IMR-90 (cell line): Measurements from ENCODE around the gene MAP3K3. TPM values are rescaled to one million over a fixed set of nuclear protein-coding genes. Genes with fewer than 3 reads are reported as not detected.

ENCODE experiments used
- ATAC-seq: fragments of 200-7000 bp; cut with Tn5 transposase; 2 replicates; pipeline ENCODE4 v1.9.1; 2020; ENCODE audit warnings: low read depth, mild to moderate bottlenecking, moderate library complexity
- BruUV-seq: library from RNA; stranded (reverse); fragments of 400-500 nt; replicated peaks from 2 replicates; lab custom pipeline; 2021; lab: Mats Ljungman, UMichigan
- CTCF ChIA-PET: fragments of 300-600 bp; formaldehyde crosslinking; extraction: SDS; loops from one replicate; lab custom pipeline; 2021; ENCODE audit warnings: antibody characterized with exemption; lab: Yijun Ruan, JAX
- POLR2A ChIA-PET: fragments of 300-600 bp; sonication (Branson Sonifier 250); formaldehyde crosslinking; loops from one replicate; lab custom pipeline; 2022; ENCODE audit warnings: antibody characterized with exemption; ENCODE audit not compliant: unreplicated experiment; lab: Charles Lee
- DNase-seq: peaks from one replicate; pipeline ENCODE4 v3.0.0; 2013
- H2AFZ ChIP-seq: replicated peaks from 2 replicates; pipeline ENCODE3; 2013; ENCODE audit warnings: low read length, mild to moderate bottlenecking; ENCODE audit not compliant: poor library complexity
- H2AK5ac ChIP-seq: 2 replicates; pipeline ENCODE4 v1.6.1; 2013; ENCODE audit warnings: low read depth, low read length, inconsistent platforms
- H2AK9ac ChIP-seq: replicated peaks from 2 replicates; pipeline ENCODE3; 2013; ENCODE audit warnings: mild to moderate bottlenecking, low read depth, low read length, moderate library complexity; ENCODE audit not compliant: poor library complexity
- H2BK120ac ChIP-seq: 2 replicates; pipeline ENCODE4 v1.6.1; 2013; ENCODE audit warnings: low read depth, low read length, inconsistent platforms
- H2BK15ac ChIP-seq: 3 replicates; pipeline ENCODE4 v1.6.1; 2013; ENCODE audit warnings: low read depth, low read length, inconsistent platforms
- H2BK20ac ChIP-seq: 2 replicates; pipeline ENCODE4 v1.6.1; 2013; ENCODE audit warnings: low read depth, mild to moderate bottlenecking, inconsistent platforms, low read length, moderate library complexity
- H2BK5ac ChIP-seq: 2 replicates; pipeline ENCODE4 v1.6.1; 2013; ENCODE audit warnings: mild to moderate bottlenecking, low read depth, low read length, inconsistent platforms; ENCODE audit not compliant: poor library complexity, severe bottlenecking
- H3K14ac ChIP-seq: replicated peaks from 2 replicates; pipeline ENCODE4 v1.6.1; 2013; ENCODE audit warnings: low read depth, low read length, inconsistent platforms
- H3K18ac ChIP-seq: 2 replicates; pipeline ENCODE4 v1.6.1; 2013; ENCODE audit warnings: low read depth, low read length, control low read depth
- H3K23ac ChIP-seq: 2 replicates; pipeline ENCODE4 v1.6.1; 2013; ENCODE audit warnings: low read depth, low read length, inconsistent platforms
- H3K27ac ChIP-seq: 2 replicates; pipeline ENCODE4 v1.5.1; 2013; ENCODE audit warnings: mild to moderate bottlenecking, control low read depth, low read length; ENCODE audit not compliant: insufficient read depth
- H3K27me3 ChIP-seq: 2 replicates; pipeline ENCODE4 v1.6.1; 2013; ENCODE audit warnings: low read length; ENCODE audit not compliant: control insufficient read depth, insufficient read depth
- H3K36me3 ChIP-seq: 2 replicates; pipeline ENCODE4 v1.6.1; 2013; ENCODE audit warnings: low read length, mixed read lengths; ENCODE audit not compliant: control insufficient read depth, insufficient read depth
- H3K4ac ChIP-seq: 2 replicates; pipeline ENCODE4 v1.6.1; 2013; ENCODE audit warnings: low read depth, low read length, inconsistent platforms
- H3K4me1 ChIP-seq: 2 replicates; pipeline ENCODE4 v1.6.1; 2013; ENCODE audit warnings: low read length, mixed read lengths; ENCODE audit not compliant: control insufficient read depth, insufficient read depth
- H3K4me2 ChIP-seq: 2 replicates; pipeline ENCODE4 v1.6.1; 2013; ENCODE audit warnings: low read depth, mild to moderate bottlenecking, control low read depth, low read length, moderate library complexity
- H3K4me3 ChIP-seq: 2 replicates; pipeline ENCODE4 v1.5.1; 2013; ENCODE audit warnings: low read depth, mild to moderate bottlenecking, control low read depth, low read length, moderate library complexity; ENCODE audit not compliant: insufficient read depth
- H3K56ac ChIP-seq: 2 replicates; pipeline ENCODE4 v1.6.1; 2013; ENCODE audit warnings: low read length, inconsistent platforms; ENCODE audit not compliant: insufficient read depth; ENCODE audit errors: extremely low read depth
- H3K79me1 ChIP-seq, 2 experiments: 2 replicates each; pipeline ENCODE4 v1.6.1; 2013; ENCODE audit warnings: low read length in 2 of 2, inconsistent platforms in 1 of 2, low read depth in 1 of 2
- H3K9ac ChIP-seq: 2 replicates; pipeline ENCODE4 v1.6.1; 2013; ENCODE audit warnings: low read depth, low read length, control low read depth
- H3K9me1 ChIP-seq: 2 replicates; pipeline ENCODE4 v1.6.1; 2013; ENCODE audit warnings: low read length, inconsistent platforms; ENCODE audit not compliant: insufficient read depth
- H3K9me3 ChIP-seq: 2 replicates; pipeline ENCODE4 v1.6.1; 2013; ENCODE audit warnings: low read length; ENCODE audit not compliant: control insufficient read depth, insufficient read depth
- H4K20me1 ChIP-seq: 2 replicates; pipeline ENCODE4 v1.6.1; 2013; ENCODE audit warnings: low read length, inconsistent platforms; ENCODE audit not compliant: insufficient read depth
- H4K5ac ChIP-seq: 2 replicates; pipeline ENCODE4 v1.6.1; 2013; ENCODE audit warnings: mild to moderate bottlenecking, low read depth, low read length, control low read depth
- H4K8ac ChIP-seq, 2 experiments: 2 replicates each; pipeline ENCODE4 v1.6.1; 2013; ENCODE audit warnings: low read depth in 2 of 2, low read length in 2 of 2, control low read depth in 1 of 2, inconsistent platforms in 1 of 2
- H4K91ac ChIP-seq: 2 replicates; pipeline ENCODE4 v1.6.1; 2013; ENCODE audit warnings: low read depth, low read length, inconsistent platforms; ENCODE audit not compliant: insufficient read depth
- BHLHE40 ChIP-seq: fragments of 150-350 bp; IDR thresholded peaks from 2 replicates; pipeline ENCODE4 v1.6.1; 2016; ENCODE audit warnings: mild to moderate bottlenecking, low read depth, low read length
- CHD1 ChIP-seq: IDR thresholded peaks from 2 replicates; pipeline ENCODE4 v1.6.1; 2012; ENCODE audit warnings: low read depth, low read length, improper control_type of control experiment
- NFE2L2 ChIP-seq: fragments of 150-350 bp; IDR thresholded peaks from 2 replicates; pipeline ENCODE4 v1.6.1; 2016; ENCODE audit warnings: low read depth, mild to moderate bottlenecking, low read length
- RAD21 ChIP-seq: IDR thresholded peaks from 2 replicates; pipeline ENCODE4 v1.6.1; 2012; ENCODE audit warnings: low read length, improper control_type of control experiment
- WGBS, 2 experiments: methylation state at CpG; one replicate each; pipeline versions ENCODE4 v1.1.5 to v1.1.7; 2013; ENCODE audit warnings: missing lambda C conversion rate in 2 of 2; ENCODE audit not compliant: insufficient read length in 1 of 2; ENCODE audit errors: extremely low coverage in 2 of 2; 5-methylcytosine and 5-hydroxymethylcytosine counted together
- dilution Hi-C: fragments of 300-500 bp; cut with HindIII; formaldehyde crosslinking; loops from one replicate; pipeline ENCODE4 v1.14.3; 2018; ENCODE audit warnings: low sequenced_read_pairs; ENCODE audit not compliant: unreplicated experiment
- in situ Hi-C: fragments of 300-500 bp; cut with MboI; formaldehyde crosslinking; loops from 3 replicates; pipeline ENCODE4 v1.14.3; 2019; ENCODE audit warnings: low sequenced_read_pairs, inconsistent platforms, mixed read lengths
- intact Hi-C: fragments of 100-400 bp; cut with micrococcal nuclease; formaldehyde crosslinking; loops from 2 replicates; pipeline ENCODE4 v1.10.0; 2022
- polyA plus RNA-seq, 3 experiments: library from polyadenylated mRNA; depleted of rRNA; stranded (reverse); fragments of >200 nt; gene quantifications; 2 replicates each; pipeline ENCODE4 v1.2.3, GENCODE V29; 2012; ENCODE audit warnings: low replicate concordance in 1 of 3
- total RNA-seq: library from RNA; depleted of rRNA; stranded (reverse); fragments of >200 nt; gene quantifications from 2 replicates; pipeline ENCODE4 v1.2.3, GENCODE V29; 2012

The MAP3K3 gene
- total and polyA plus RNA-seq, 2 of the 4 experiments (the other 2 are of a cell fraction): 19.1 to 25.6 TPM

DNA sequence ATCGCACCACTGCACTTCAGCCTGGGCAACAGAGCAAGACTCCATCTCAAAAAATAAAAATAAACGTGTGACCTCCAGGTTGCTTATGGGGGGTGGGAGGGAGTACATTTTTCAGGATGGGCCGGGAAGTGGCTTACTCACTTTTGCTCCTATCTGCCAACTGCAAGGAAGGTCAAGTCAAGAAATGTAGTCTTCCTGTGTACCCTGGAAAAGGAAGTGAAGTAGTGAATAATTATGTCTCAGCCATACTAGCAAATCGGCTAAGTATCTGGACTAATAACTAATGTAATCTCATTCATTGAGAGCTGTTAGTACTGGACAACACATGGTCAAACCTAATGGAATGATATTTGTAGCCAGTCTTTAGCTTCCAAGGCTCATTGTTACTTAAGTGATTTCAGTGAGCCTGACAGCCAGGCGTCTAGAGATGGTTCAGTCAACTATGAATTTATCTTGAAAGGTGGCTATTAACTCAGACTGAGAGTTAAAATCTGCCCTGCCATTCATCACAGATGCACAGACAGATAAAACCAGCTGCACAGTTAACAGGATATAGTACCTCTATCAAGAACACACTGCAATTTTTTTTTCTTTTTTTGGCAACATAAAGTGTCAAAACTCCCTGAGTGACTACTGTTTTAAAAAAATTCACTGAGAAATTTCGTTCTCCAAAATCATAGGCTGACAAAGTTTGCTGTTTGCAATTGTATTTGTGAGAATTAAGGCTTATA, 25.2 kb upstream of the MAP3K3 start:
- H3K9me3 ChIP-seq: no peaks in the 10 kb centered on the region
- H4K8ac ChIP-seq: no peak overlapping the region
- DNase-seq (no peak), ATAC-seq (no peak)
- in situ Hi-C loops: no loop called here
- H3K4me3 ChIP-seq: no peak overlapping the region
- no peak overlapping the region for H2AK5ac ChIP-seq
- H3K4ac ChIP-seq: no peak overlapping the region
- no peak overlapping the region for H2BK15ac ChIP-seq
- H3K79me1 ChIP-seq: peaks cover 6 to 30% of the 10 kb centered on the region in 2 experiments; a peak in 3 of 4 replicates
- intact Hi-C loops: no loop called here
- no peaks in the 10 kb centered on the region for H4K20me1 ChIP-seq
- peaks cover 8% of the 10 kb centered on the region for H3K4me1 ChIP-seq
- H4K91ac ChIP-seq: no peak overlapping the region
- dilution Hi-C loops: no loop called here
- BruUV-seq: no TSS peak
- no peak overlapping the region for H3K27ac ChIP-seq
- H3K36me3 ChIP-seq: peaks cover 15% of the 10 kb centered on the region
- no peak overlapping the region for H4K5ac ChIP-seq
- ChIA-PET POLR2A (no interaction called here), CTCF (interaction anchor here (0.7 kb wide), 1 partner anchor 172 kb away, joined by 3 read pairs; no protein-coding TSS in a partner anchor)
- 0 out of 2 replicates have a peak, but pooled peaks cover 3% of the 10 kb centered on the region for H3K9me1 ChIP-seq
- H2BK20ac ChIP-seq: no peak overlapping the region
- no peak overlapping the region for H3K56ac ChIP-seq
- H3K23ac ChIP-seq: no peak overlapping the region
- no peak overlapping the region for H2BK120ac ChIP-seq
- H3K18ac ChIP-seq: no peak overlapping the region
- H3K27me3 ChIP-seq: no peaks in the 10 kb centered on the region
- no peak overlapping the region for H2AFZ ChIP-seq
- no peak overlapping the region for H3K14ac ChIP-seq
- TF ChIP-seq BHLHE40 (no peak), CHD1 (no peak), RAD21 (no peak), NFE2L2 (no peak)
- H2BK5ac ChIP-seq: no peak overlapping the region
- H3K9ac ChIP-seq: no peak overlapping the region
- H3K4me2 ChIP-seq: no peak overlapping the region
- no CpG with 5 or more reads among the region's 6 CpGs for WGBS, 2 experiments
- no peak overlapping the region for H2AK9ac ChIP-seq
